ENCODE data around the gene BMF.

BMF gene

DNA sequence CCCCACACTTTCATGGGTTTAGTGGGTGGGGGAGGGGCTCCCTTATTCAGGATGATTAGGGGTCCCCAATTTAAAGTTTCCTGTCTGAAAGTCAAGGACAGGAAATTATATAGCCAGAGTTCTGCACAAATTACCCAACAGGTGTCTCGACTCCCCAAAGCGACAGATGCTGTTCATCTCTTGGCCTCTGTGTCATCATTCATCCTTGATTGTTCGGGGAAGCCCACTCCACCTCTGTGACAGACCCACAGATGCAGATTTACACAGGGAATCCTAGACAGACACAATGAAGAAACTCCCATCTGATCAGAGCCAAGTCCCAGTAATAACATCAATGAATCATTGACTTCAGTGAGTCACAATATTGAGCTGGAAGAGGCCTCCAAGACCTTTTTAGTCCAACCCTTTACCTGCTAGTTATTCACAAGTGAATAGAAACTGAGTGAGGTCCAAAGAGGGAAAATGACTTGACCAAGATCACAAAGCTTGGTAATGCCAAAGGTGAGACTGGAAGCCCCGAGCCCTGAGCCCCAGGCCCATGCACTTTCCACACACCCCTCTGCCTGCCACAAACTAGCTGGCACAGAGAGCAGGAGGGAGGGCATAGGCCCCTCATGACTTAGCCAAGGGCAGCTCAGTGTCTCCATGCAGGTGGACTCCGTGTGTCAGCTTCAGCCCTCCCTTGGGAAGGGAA lies 61.8 kb downstream of the BMF start:
- peak overlapping the region; percentile 7 for H2AFZ ChIP-seq (ENCODE audit: insufficient read depth, low read length, poor library complexity)
- H3K27me3 ChIP-seq (ENCODE audit: insufficient read depth, low read length) = no peaks in the 10 kb centered on the region
- H3K79me2 ChIP-seq (ENCODE audit: control insufficient read depth, insufficient read depth, low read length, poor library complexity) = no peaks in the 10 kb centered on the region
- H2BK120ac ChIP-seq (ENCODE audit: insufficient read depth, low read length, poor library complexity) = peak overlapping the region; percentile 14
- H3K18ac ChIP-seq (ENCODE audit: low read length) = no peak overlapping the region
- H3K14ac ChIP-seq (ENCODE audit: low read length) = no peak overlapping the region
- peak overlapping the region; percentile 22 for H4K91ac ChIP-seq (ENCODE audit: low read depth, low read length)
- H4K12ac ChIP-seq (ENCODE audit: low read depth, low read length) = no peak overlapping the region
- no peak overlapping the region for H3K4ac ChIP-seq (ENCODE audit: low read depth, low read length)
- H3K4me3 ChIP-seq (ENCODE audit: low read depth, low read length) = no peak overlapping the region
- no peak overlapping the region for H3K23ac ChIP-seq (ENCODE audit: low read length)
- no peak overlapping the region for H3K9ac ChIP-seq (ENCODE audit: low read length)
- no peak overlapping the region for H2AK5ac ChIP-seq (ENCODE audit: low read length)
- no peak overlapping the region for H3K27ac ChIP-seq (ENCODE audit: low read depth, low read length)
- no peaks in the 10 kb centered on the region for H3K36me3 ChIP-seq (ENCODE audit: control insufficient read depth in 1 of 2, insufficient read depth in 2 of 2, low read length in 2 of 2)
- H2BK5ac ChIP-seq (ENCODE audit: low read depth, low read length, poor library complexity) = no peak overlapping the region
- peaks cover 18% of the 10 kb centered on the region for H3K79me1 ChIP-seq (ENCODE audit: low read length)
- no CpG with 5 or more reads among the region's 5 CpGs for WGBS (ENCODE audit: extremely low coverage, insufficient coverage, insufficient read length)
- no peak overlapping the region for H3K4me2 ChIP-seq (ENCODE audit: low read length)
- peak overlapping the region; percentile 3 for H2BK12ac ChIP-seq (ENCODE audit: low read length)
- peaks cover 6% of the 10 kb centered on the region for H3K9me3 ChIP-seq (ENCODE audit: insufficient read depth, low read depth, low read length)
- H4K8ac ChIP-seq (ENCODE audit: low read depth, low read length) = no peak overlapping the region
- H3K4me1 ChIP-seq (ENCODE audit: control insufficient read depth in 1 of 2, insufficient read depth in 2 of 2, low read length in 2 of 2) = peaks cover 24 to 30% of the 10 kb centered on the region in 2 experiments
- peak in 1 of 2 donors; percentile 23 for DNase-seq

DNA sequence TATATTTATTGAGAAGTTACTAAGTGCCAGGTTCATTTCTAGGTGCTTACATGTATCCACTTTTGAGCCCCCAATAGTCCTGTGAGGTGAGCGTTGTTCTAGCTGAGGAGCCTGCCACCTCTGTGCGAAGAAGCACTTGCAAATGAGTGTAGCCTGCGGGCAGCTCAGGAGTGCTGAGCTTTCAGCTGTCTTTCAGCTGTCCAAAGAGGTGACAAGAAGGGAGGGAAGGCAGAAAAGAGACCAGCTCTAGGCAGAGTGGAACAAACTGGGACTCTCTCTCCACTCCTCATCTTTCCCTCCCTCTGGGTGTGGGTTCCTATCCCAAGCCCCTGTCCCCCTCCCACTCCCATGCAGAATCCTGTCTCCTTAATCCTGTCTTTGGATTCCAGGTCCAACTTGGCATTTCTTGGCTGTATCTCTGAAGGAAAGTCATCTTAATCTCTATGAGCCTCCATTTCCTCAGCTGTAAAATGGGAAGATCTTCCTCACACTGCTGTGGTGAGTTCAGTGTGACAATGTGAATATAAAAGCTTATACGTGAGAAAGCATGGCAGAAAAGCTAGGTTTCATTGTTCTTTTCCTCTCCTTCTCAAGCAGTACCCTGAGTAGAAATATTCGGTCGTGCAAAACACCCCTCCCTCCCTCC lies 63.0 kb downstream of the BMF start:
- Histone ChIP-seq H4K12ac (ENCODE audit: low read depth, low read length) (no peak overlapping the region), H3K4me3 (ENCODE audit: low read depth, low read length) (no peak overlapping the region), H4K8ac (ENCODE audit: low read depth, low read length) (no peak overlapping the region), H3K4ac (ENCODE audit: low read depth, low read length) (no peak overlapping the region), H3K9me3 (ENCODE audit: insufficient read depth, low read depth, low read length) (peaks cover 5% of the 10 kb centered on the region), H3K79me1 (ENCODE audit: low read length) (peaks cover 18% of the 10 kb centered on the region), H3K4me2 (ENCODE audit: low read length) (no peak overlapping the region), H3K27me3 (ENCODE audit: insufficient read depth, low read length) (no peaks in the 10 kb centered on the region), H3K36me3 (ENCODE audit: control insufficient read depth in 1 of 2, insufficient read depth in 2 of 2, low read length in 2 of 2) (no peaks in the 10 kb centered on the region), H3K14ac (ENCODE audit: low read length) (no peak overlapping the region), H2AFZ (ENCODE audit: insufficient read depth, low read length, poor library complexity) (no peak overlapping the region), H3K27ac (ENCODE audit: low read depth, low read length) (no peak overlapping the region), H3K18ac (ENCODE audit: low read length) (no peak overlapping the region), H3K4me1 (ENCODE audit: control insufficient read depth in 1 of 2, insufficient read depth in 2 of 2, low read length in 2 of 2) (peaks cover 24 to 25% of the 10 kb centered on the region in 2 experiments), H3K23ac (ENCODE audit: low read length) (no peak overlapping the region), H3K79me2 (ENCODE audit: control insufficient read depth, insufficient read depth, low read length, poor library complexity) (no peaks in the 10 kb centered on the region), H2BK5ac (ENCODE audit: low read depth, low read length, poor library complexity) (peak overlapping the region; percentile 4), H2BK12ac (ENCODE audit: low read length) (no peak overlapping the region), H4K91ac (ENCODE audit: low read depth, low read length) (peak overlapping the region; percentile 52), H2AK5ac (ENCODE audit: low read length) (no peak overlapping the region), H3K9ac (ENCODE audit: low read length) (no peak overlapping the region), H2BK120ac (ENCODE audit: insufficient read depth, low read length, poor library complexity) (no peak overlapping the region)
- DNase-seq = peak in 1 of 2 donors; percentile 35
- no CpG with 5 or more reads among the region's 6 CpGs for WGBS (ENCODE audit: extremely low coverage, insufficient coverage, insufficient read length)

DNA sequence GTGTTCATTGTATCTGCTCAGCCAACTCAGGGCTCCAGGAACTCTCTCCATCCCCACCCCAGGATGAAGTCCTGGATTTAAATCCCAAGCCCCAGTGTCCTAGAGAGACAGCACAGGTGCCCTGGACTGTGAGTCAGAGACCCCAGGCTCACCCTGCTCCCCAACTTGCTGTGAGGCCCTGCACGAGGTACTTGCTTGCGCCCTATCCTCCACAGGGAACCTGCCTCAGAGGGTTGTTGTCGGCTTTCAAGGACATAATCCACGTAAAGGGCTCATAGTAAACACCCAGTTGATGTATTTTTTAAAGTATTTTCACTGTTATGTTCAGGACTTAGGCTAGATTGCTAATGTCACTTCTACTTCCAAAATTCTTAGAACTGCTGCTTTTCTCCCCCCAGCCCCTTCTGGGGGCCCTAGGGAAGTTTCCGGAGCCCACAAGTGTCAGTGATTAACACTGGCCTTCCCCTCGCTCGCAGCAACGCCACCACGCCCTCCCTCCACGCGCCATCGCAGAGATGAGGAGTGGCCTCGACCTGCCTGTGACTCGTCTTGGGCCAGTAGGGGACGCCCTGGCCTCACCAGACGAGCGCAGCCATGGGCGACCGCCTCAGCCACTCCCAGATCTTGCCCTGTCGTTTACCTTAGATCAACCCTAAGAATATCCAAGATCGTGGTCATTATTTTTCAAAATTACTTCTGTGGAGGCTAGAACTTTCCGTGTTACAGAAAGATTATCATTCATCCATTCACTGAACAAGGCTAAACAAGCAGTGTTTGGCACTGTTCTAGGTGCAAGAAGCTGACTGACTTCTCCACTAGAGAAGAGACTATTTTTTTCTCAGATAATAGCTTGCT lies 63.7 kb downstream of the BMF start:
- Histone ChIP-seq H4K91ac (ENCODE audit: low read depth, low read length) (no peak overlapping the region), H3K18ac (ENCODE audit: low read length) (no peak overlapping the region), H2AFZ (ENCODE audit: insufficient read depth, low read length, poor library complexity) (no peak overlapping the region), H3K27me3 (ENCODE audit: insufficient read depth, low read length) (no peaks in the 10 kb centered on the region), H3K79me2 (ENCODE audit: control insufficient read depth, insufficient read depth, low read length, poor library complexity) (no peaks in the 10 kb centered on the region), H2BK12ac (ENCODE audit: low read length) (no peak overlapping the region), H2BK5ac (ENCODE audit: low read depth, low read length, poor library complexity) (no peak overlapping the region), H3K23ac (ENCODE audit: low read length) (no peak overlapping the region), H3K14ac (ENCODE audit: low read length) (no peak overlapping the region), H3K9me3 (ENCODE audit: insufficient read depth, low read depth, low read length) (no peaks in the 10 kb centered on the region), H3K4me1 (ENCODE audit: control insufficient read depth in 1 of 2, insufficient read depth in 2 of 2, low read length in 2 of 2) (peaks cover 24% of the 10 kb centered on the region in 2 experiments), H3K9ac (ENCODE audit: low read length) (no peak overlapping the region), H4K12ac (ENCODE audit: low read depth, low read length) (no peak overlapping the region), H4K8ac (ENCODE audit: low read depth, low read length) (no peak overlapping the region), H3K4me2 (ENCODE audit: low read length) (peak overlapping the region; percentile 47), H3K4me3 (ENCODE audit: low read depth, low read length) (no peak overlapping the region), H3K4ac (ENCODE audit: low read depth, low read length) (no peak overlapping the region), H2BK120ac (ENCODE audit: insufficient read depth, low read length, poor library complexity) (no peak overlapping the region), H3K27ac (ENCODE audit: low read depth, low read length) (no peak overlapping the region), H2AK5ac (ENCODE audit: low read length) (no peak overlapping the region), H3K36me3 (ENCODE audit: control insufficient read depth in 1 of 2, insufficient read depth in 2 of 2, low read length in 2 of 2) (no peaks in the 10 kb centered on the region), H3K79me1 (ENCODE audit: low read length) (peaks cover 15% of the 10 kb centered on the region)
- no CpG with 5 or more reads among the region's 22 CpGs for WGBS (ENCODE audit: extremely low coverage, insufficient coverage, insufficient read length)
- DNase-seq = peak; percentile 81 to 87

DNA sequence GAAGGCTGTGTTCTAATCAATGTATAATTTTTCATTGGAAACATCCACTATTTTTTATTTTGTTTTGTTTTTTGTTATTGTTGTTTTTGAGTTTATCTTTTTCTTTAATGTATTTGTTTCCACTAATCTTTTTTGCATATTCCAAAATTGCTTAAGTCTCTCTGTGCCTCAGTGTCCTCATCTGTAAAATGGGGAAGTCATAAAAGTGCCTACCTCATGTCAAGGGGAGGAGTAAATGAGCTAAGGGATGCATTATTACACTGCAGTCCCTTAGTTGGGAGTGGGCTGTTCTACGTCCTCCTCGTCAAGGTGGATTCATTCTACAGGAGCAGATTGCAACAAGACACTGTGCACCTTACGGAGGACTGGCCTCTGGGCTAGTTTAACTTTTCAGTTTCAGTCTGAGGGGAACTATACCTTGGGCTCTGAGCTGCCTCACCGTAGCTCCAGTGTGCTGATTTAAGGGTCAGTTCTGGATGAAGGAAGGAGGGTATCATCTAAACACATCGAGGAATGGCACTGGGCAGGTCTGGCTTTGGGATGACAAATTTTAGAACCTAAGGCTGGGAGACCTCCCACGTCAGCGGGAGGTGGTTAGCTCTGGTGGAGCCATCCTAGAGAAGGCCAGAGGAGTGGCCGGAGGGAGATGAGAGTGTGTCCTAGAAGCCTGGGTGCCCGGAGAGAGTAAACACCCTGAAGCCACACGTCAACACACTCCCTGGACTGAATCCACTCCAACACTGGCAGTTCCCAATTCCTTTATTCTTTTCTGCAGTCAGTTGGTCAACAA lies 64.6 kb downstream of the BMF start:
- Histone ChIP-seq H2BK5ac (ENCODE audit: low read depth, low read length, poor library complexity) (no peak overlapping the region), H4K91ac (ENCODE audit: low read depth, low read length) (no peak overlapping the region), H3K79me2 (ENCODE audit: control insufficient read depth, insufficient read depth, low read length, poor library complexity) (peaks cover 2% of the 10 kb centered on the region), H2AK5ac (ENCODE audit: low read length) (no peak overlapping the region), H2BK120ac (ENCODE audit: insufficient read depth, low read length, poor library complexity) (no peak overlapping the region), H3K23ac (ENCODE audit: low read length) (no peak overlapping the region), H3K4me2 (ENCODE audit: low read length) (no peak overlapping the region), H3K79me1 (ENCODE audit: low read length) (peaks cover 16% of the 10 kb centered on the region), H3K18ac (ENCODE audit: low read length) (no peak overlapping the region), H3K36me3 (ENCODE audit: control insufficient read depth in 1 of 2, insufficient read depth in 2 of 2, low read length in 2 of 2) (no peaks in the 10 kb centered on the region), H4K8ac (ENCODE audit: low read depth, low read length) (no peak overlapping the region), H3K27me3 (ENCODE audit: insufficient read depth, low read length) (no peaks in the 10 kb centered on the region), H3K4ac (ENCODE audit: low read depth, low read length) (no peak overlapping the region), H3K27ac (ENCODE audit: low read depth, low read length) (no peak overlapping the region), H2AFZ (ENCODE audit: insufficient read depth, low read length, poor library complexity) (no peak overlapping the region), H3K9me3 (ENCODE audit: insufficient read depth, low read depth, low read length) (no peaks in the 10 kb centered on the region), H3K14ac (ENCODE audit: low read length) (no peak overlapping the region), H3K4me1 (ENCODE audit: control insufficient read depth in 1 of 2, insufficient read depth in 2 of 2, low read length in 2 of 2) (peaks cover 24% of the 10 kb centered on the region in 2 experiments), H3K9ac (ENCODE audit: low read length) (no peak overlapping the region), H4K12ac (ENCODE audit: low read depth, low read length) (no peak overlapping the region), H2BK12ac (ENCODE audit: low read length) (no peak overlapping the region), H3K4me3 (ENCODE audit: low read depth, low read length) (no peak overlapping the region)
- no peak for DNase-seq
- WGBS (ENCODE audit: extremely low coverage, insufficient coverage, insufficient read length) = no CpG with 5 or more reads among the region's 10 CpGs

All from trophoblast cell (in vitro differentiated cells and primary cell).